Natural killer cell treated with Interleukin-12 subunit alpha and Interleukin-12 subunit beta and Interleukin-15 and Interleukin-18, amount 100 ng/mL, for 72 hours (primary cell): ENCODE measurements around the gene RGPD8. TPM values are rescaled to one million over a fixed set of nuclear protein-coding genes. Genes with fewer than 3 reads are reported as not detected.
"Not testable (repeated sequence)": the region's sequence is repeated elsewhere in the genome, so short reads cannot be mapped to it uniquely, and the experiment has no call there.

ENCODE experiments used
- ATAC-seq, 2 donors: fragments of 150-1000 bp; cut with Tn5 transposase in 1 of 2; sonication (Bioruptor Pico), chemical (Tn5 transposase) in 1 of 2; 2 replicates each; pipeline ENCODE4 v1.10.0; 2021
- DNase-seq: peaks from one replicate; pipeline ENCODE4 v3.0.0; 2022; ENCODE audit warnings: low spot score
- H3K27ac Mint-ChIP-seq, 2 donors: 1 replicate in 1 of 2; 2 replicates in 1 of 2; pipeline ENCODE4 v1.8.0; 2022; ENCODE audit warnings: mixed read lengths in 2 of 2, mild to moderate bottlenecking in 1 of 2, moderate library complexity in 1 of 2
- H3K27me3 Mint-ChIP-seq, 2 donors: 1 replicate in 1 of 2; 2 replicates in 1 of 2; pipeline ENCODE4 v1.8.0; 2022; ENCODE audit warnings: mixed read lengths in 2 of 2
- H3K36me3 Mint-ChIP-seq: one replicate; pipeline ENCODE4 v1.8.0; 2022; ENCODE audit warnings: mixed read lengths
- H3K4me1 Mint-ChIP-seq, 2 donors: 1 replicate in 1 of 2; 2 replicates in 1 of 2; pipeline ENCODE4 v1.8.0; 2022; ENCODE audit warnings: low read depth in 2 of 2, mixed read lengths in 2 of 2, mild to moderate bottlenecking in 1 of 2
- H3K4me3 Mint-ChIP-seq: one replicate; pipeline ENCODE4 v1.8.0; 2022; ENCODE audit warnings: mixed read lengths
- H3K9me3 Mint-ChIP-seq: 2 replicates; pipeline ENCODE4 v1.8.0; 2022; ENCODE audit warnings: mixed read lengths
- total RNA-seq, 2 donors: library from RNA; stranded (reverse); gene quantifications; one replicate each; pipeline ENCODE4 v1.2.3, GENCODE V29; 2022

The RGPD8 gene
- total RNA-seq: 10 to 100 TPM in 1 of 2 donors, 1 to 10 TPM in 1; 7.7 to 19.5 TPM

DNA sequence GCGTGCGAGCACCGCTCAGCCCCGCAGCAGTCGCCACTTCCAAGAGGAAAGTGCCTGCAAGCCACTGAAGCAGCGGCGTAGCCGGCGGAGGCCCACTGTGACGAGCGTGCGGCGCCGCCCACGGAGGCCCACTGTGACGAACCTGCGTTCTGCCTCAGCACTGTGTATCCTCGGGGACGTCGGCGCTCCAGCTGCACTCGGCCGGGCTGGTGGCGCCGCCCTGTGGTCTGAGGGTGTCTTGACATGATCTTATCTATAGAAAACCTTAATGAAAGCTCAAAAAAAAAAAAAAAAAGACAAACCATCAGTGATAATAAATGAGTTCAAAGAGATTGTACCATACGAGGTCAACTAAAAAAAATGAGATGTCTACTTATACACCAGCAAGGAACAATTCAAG is at the start of gene RGPD8:
Gene RGPD8, minus strand, starts transcription at position 166 of the 400 bp plus-strand sequence. CDS start 192 bp downstream, outside the sequence.
- peak; percentile 100 for ATAC-seq
- peak within 1 kb of the TSS; percentile 82 for H3K4me3 Mint-ChIP-seq

DNA sequence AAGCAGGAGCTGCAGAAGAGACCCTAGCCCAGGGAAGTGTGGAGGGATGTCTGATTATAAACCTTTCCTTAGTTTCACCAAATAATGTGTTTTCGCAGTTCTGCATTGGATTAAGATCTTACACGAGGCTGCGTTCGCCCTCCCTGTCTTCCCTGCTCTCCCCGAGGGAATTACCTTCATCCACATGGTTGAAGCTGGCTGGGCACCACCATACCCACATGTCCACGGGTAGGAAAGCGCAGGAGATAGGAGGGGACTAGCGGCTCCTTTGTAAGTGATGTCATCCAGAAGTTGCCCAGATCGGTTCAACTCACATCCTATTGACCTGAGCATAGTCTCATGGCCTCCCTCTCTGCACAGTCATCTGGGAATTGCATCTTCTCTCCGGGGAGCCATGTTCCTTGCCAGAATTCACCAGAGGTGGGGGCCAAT is 49.6 kb upstream of the RGPD8 start:
- DNase-seq (no peak), ATAC-seq (no peak)
- Mint-ChIP-seq H3K4me1 (peaks cover 27 to 40% of the 10 kb centered on the region in 2 donors), H3K27me3 (no peaks in the 10 kb centered on the region), H3K27ac (peak overlapping the region; percentile 65 to 75), H3K4me3 (peak overlapping the region; percentile 94), H3K9me3 (no peaks in the 10 kb centered on the region), H3K36me3 (no peaks in the 10 kb centered on the region)

More for the DNA sequence above, at the start of gene RGPD8:
- peak within 1 kb of the TSS; percentile 50 for H3K27ac Mint-ChIP-seq
- H3K27me3 Mint-ChIP-seq, H3K9me3 Mint-ChIP-seq, H3K36me3 Mint-ChIP-seq: not testable (repeated sequence)
- H3K4me1 Mint-ChIP-seq: peaks cover 3 to 18% of the 10 kb centered on the region in 2 donors
- peak; percentile 85 for DNase-seq

- H3K4me1 Mint-ChIP-seq: peaks cover 27 to 40% of the 10 kb centered on the region in 2 donors
- no peak for DNase-seq
- no peaks in the 10 kb centered on the region for H3K27me3 Mint-ChIP-seq
- peak; percentile 21 to 32 for ATAC-seq
- peak overlapping the region; percentile 94 for H3K4me3 Mint-ChIP-seq
- no peaks in the 10 kb centered on the region for H3K36me3 Mint-ChIP-seq
- H3K9me3 Mint-ChIP-seq: no peaks in the 10 kb centered on the region
- peak overlapping the region; percentile 65 to 75 for H3K27ac Mint-ChIP-seq
These were observed 49.0 kb upstream of the RGPD8 start for GRCh38 chr2:112482309-112483041.

DNA sequence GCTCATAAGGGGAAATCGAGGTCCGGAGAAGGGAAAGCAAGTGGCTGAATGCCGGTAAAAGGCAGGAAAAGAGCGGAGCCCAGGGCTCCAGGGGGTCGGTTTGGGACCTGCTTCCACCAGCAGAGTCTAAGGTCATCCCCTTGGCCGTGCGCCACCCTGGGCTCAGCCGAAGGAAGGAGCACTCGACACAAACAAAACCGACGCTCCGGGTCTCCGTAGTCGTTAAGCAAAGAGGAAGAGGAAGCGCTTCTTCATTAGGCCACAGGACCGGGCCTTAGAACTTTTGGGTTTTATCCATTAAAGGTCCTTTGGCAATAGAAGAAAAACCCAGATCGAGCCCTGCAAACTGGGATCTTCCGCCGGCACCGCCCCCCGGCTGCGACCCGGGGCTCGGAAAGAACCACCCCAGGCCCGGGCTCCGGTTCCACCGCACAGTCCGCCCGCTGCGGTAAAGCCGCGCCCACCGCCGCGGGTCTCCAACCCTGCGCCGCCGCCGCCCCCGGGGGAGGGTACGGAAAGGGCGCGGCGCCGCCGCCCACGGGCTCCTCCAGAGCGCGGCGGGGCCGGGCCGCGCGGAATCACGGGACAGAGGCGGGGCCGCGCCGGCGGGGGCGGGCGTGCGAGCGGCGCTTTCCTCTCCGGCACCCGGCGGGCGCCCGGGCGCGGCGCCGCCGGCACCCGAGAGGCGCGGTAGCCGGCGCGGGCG is 48.2 kb upstream of the RGPD8 start, which contains the start of gene TTL:
Gene TTL, plus strand, starts transcription at position 629 of the 706 bp plus-strand sequence. CDS start 189 bp downstream, outside the sequence.
- peak; percentile 85 for DNase-seq
- Mint-ChIP-seq H3K9me3 (no peaks in the 10 kb centered on the region), H3K27me3 (no peaks in the 10 kb centered on the region), H3K4me1 (peaks cover 27 to 35% of the 10 kb centered on the region in 2 donors), H3K27ac (peak within 1 kb of the TSS; percentile 75 to 89), H3K36me3 (no peaks in the 10 kb centered on the region), H3K4me3 (peak within 1 kb of the TSS; percentile 94)
- ATAC-seq: peak; percentile 94

GRCh38 chr2:112481050-112481527 is 47.6 kb upstream of the RGPD8 start:
- no peaks in the 10 kb centered on the region for H3K9me3 Mint-ChIP-seq
- peak overlapping the region; percentile 74 to 89 for H3K27ac Mint-ChIP-seq
- H3K27me3 Mint-ChIP-seq: no peaks in the 10 kb centered on the region
- ATAC-seq (peak; percentile 77 to 80), DNase-seq (peak; percentile 76)
- no peaks in the 10 kb centered on the region for H3K36me3 Mint-ChIP-seq
- peaks cover 27 to 35% of the 10 kb centered on the region in 2 donors for H3K4me1 Mint-ChIP-seq
- H3K4me3 Mint-ChIP-seq: peak overlapping the region; percentile 94

- H3K4me3 Mint-ChIP-seq: peak overlapping the region; percentile 94
- peak overlapping the region; percentile 74 to 89 for H3K27ac Mint-ChIP-seq
- H3K4me1 Mint-ChIP-seq: peaks cover 27 to 31% of the 10 kb centered on the region in 2 donors
- no peak for DNase-seq
- ATAC-seq: no peak
- H3K9me3 Mint-ChIP-seq: no peaks in the 10 kb centered on the region
- H3K27me3 Mint-ChIP-seq: no peaks in the 10 kb centered on the region
- no peaks in the 10 kb centered on the region for H3K36me3 Mint-ChIP-seq
These were observed 47.1 kb upstream of the RGPD8 start for GRCh38 chr2:112480530-112481049.

DNA sequence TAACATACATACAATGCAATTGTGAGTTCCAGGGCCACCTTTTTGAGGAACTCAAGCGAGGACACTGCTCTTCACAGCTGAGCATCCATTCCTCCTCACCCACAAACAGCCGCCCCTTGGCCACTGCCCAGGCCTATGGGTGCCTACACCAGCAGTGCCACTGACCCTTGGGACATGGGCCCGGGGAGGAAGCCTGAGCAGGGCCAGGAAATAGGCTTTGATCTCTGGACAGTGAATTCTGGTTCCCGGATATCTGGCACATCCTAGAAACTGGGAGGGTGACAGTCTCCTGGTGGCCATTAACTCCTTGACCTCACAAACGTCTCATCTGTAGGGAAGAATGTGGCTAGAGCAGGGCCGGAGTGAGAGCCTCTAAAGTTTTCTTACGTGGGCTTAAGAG is 43.0 kb upstream of the RGPD8 start:
- H3K36me3 Mint-ChIP-seq: no peaks in the 10 kb centered on the region
- H3K9me3 Mint-ChIP-seq: no peaks in the 10 kb centered on the region
- ATAC-seq: no peak
- no peak for DNase-seq
- no peak overlapping the region for H3K4me3 Mint-ChIP-seq
- no peak overlapping the region for H3K27ac Mint-ChIP-seq
- H3K27me3 Mint-ChIP-seq: no peaks in the 10 kb centered on the region
- peaks cover 11 to 12% of the 10 kb centered on the region in 2 donors for H3K4me1 Mint-ChIP-seq

DNA sequence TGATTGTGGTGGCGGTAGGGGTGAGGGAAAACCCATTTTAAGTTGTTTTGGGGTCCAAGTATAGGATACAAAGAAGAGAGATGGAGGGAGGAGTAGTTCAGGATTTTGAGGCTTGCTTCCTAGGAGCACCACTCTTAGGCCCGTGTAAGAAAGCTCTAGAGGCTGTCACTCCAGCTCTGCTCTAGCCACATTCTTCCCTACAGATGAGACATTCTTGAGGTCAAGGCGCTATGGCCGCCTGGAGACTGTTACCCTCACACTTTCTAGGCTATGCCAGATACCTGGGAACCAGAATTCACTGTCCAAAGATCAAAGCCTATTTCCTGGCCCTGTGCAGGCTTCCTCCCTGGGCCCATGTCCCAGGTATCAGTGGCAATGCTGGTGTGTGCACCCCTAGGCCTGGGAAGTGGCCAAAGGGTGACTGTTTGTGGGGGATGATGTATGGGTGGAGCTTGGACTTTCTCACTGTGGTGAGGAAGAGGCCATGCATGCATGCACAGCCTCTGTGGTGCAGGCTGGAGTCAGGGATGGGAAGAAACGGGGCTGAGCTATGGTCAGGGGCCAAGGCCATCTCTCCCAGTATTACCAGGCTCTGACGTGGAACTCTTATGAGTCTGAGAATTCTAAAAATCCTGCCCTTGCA is 41.5 kb upstream of the RGPD8 start:
- no peaks in the 10 kb centered on the region for H3K27me3 Mint-ChIP-seq
- H3K4me3 Mint-ChIP-seq: no peak overlapping the region
- H3K27ac Mint-ChIP-seq: no peak overlapping the region
- ATAC-seq (peak; percentile 36 to 61), DNase-seq (no peak)
- no peaks in the 10 kb centered on the region for H3K36me3 Mint-ChIP-seq
- no peaks in the 10 kb centered on the region for H3K4me1 Mint-ChIP-seq
- H3K9me3 Mint-ChIP-seq: no peaks in the 10 kb centered on the region

GRCh38 chr2:112472547-112473263 is 39.3 kb upstream of the RGPD8 start:
- no peaks in the 10 kb centered on the region for H3K4me1 Mint-ChIP-seq
- H3K27me3 Mint-ChIP-seq: peaks cover 10 to 12% of the 10 kb centered on the region in 2 donors
- H3K27ac Mint-ChIP-seq: no peak overlapping the region
- no peak overlapping the region for H3K4me3 Mint-ChIP-seq
- H3K36me3 Mint-ChIP-seq: no peaks in the 10 kb centered on the region
- ATAC-seq (no peak), DNase-seq (no peak)
- no peaks in the 10 kb centered on the region for H3K9me3 Mint-ChIP-seq

GRCh38 chr2:112465382-112465781 is 31.9 kb upstream of the RGPD8 start:
- Mint-ChIP-seq H3K36me3 (no peaks in the 10 kb centered on the region), H3K9me3 (no peaks in the 10 kb centered on the region), H3K4me3 (no peak overlapping the region), H3K4me1 (no peaks in the 10 kb centered on the region), H3K27me3 (peaks cover 33 to 35% of the 10 kb centered on the region in 2 donors), H3K27ac (no peak overlapping the region)
- ATAC-seq (no peak), DNase-seq (no peak)

DNA sequence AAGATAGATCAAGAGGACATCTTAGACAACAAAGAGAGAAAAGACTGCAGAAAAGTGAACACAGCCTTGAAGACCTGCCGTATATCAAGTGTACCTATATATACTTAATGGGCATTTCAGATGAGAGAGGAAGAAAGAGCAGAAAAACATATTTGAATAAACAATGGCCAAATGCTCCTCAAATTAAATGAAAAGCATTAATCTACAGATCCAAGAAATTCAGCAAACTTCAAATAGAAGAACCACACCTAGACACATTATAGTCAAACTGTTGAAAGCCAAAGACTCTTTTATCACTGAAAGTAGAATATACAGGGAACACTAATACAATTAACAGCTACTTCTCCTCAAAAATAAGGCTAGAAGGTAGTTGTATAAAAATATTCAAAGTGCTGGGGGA is 29.8 kb upstream of the RGPD8 start:
- no peak for DNase-seq
- H3K4me1 Mint-ChIP-seq: no peaks in the 10 kb centered on the region

GRCh38 chr2:112462178-112462577 is 28.7 kb upstream of the RGPD8 start:
- H3K4me1 Mint-ChIP-seq: no peaks in the 10 kb centered on the region
- ATAC-seq: no peak
- H3K9me3 Mint-ChIP-seq: no peaks in the 10 kb centered on the region
- no peak overlapping the region for H3K4me3 Mint-ChIP-seq
- no peak for DNase-seq
- H3K27me3 Mint-ChIP-seq: peaks cover 15 to 20% of the 10 kb centered on the region in 2 donors
- no peak overlapping the region for H3K27ac Mint-ChIP-seq
- H3K36me3 Mint-ChIP-seq: no peaks in the 10 kb centered on the region

More for the DNA sequence above, 29.8 kb upstream of the RGPD8 start:
- no peaks in the 10 kb centered on the region for H3K9me3 Mint-ChIP-seq
- no peak overlapping the region for H3K4me3 Mint-ChIP-seq
- no peaks in the 10 kb centered on the region for H3K36me3 Mint-ChIP-seq
- ATAC-seq: no peak
- no peak overlapping the region for H3K27ac Mint-ChIP-seq
- H3K27me3 Mint-ChIP-seq: peaks cover 26 to 28% of the 10 kb centered on the region in 2 donors

GRCh38 chr2:112459372-112459771 is 25.9 kb upstream of the RGPD8 start:
- Mint-ChIP-seq H3K4me3 (no peak overlapping the region), H3K27me3 (peaks cover 14 to 21% of the 10 kb centered on the region in 2 donors), H3K4me1 (no peaks in the 10 kb centered on the region), H3K27ac (no peak overlapping the region), H3K36me3 (no peaks in the 10 kb centered on the region), H3K9me3 (no peaks in the 10 kb centered on the region)
- DNase-seq (no peak), ATAC-seq (no peak)
